Stimulated activated CD4-positive, alpha-beta T cell treated with anti-CD3 and anti-CD28 coated beads, Interleukin-2, amount 100 ng/mL, for 4 hours (primary cell): Measurements from ENCODE around the gene MRPL43.
"Not testable (repeated sequence)": the region's sequence is repeated elsewhere in the genome, so short reads cannot be mapped to it uniquely, and the experiment has no call there.

ENCODE experiments used
- DNase-seq: peaks from one replicate; pipeline ENCODE4 v3.0.0-alpha.2; 2020; ENCODE audit warnings: low read depth

MRPL43 gene

DNA sequence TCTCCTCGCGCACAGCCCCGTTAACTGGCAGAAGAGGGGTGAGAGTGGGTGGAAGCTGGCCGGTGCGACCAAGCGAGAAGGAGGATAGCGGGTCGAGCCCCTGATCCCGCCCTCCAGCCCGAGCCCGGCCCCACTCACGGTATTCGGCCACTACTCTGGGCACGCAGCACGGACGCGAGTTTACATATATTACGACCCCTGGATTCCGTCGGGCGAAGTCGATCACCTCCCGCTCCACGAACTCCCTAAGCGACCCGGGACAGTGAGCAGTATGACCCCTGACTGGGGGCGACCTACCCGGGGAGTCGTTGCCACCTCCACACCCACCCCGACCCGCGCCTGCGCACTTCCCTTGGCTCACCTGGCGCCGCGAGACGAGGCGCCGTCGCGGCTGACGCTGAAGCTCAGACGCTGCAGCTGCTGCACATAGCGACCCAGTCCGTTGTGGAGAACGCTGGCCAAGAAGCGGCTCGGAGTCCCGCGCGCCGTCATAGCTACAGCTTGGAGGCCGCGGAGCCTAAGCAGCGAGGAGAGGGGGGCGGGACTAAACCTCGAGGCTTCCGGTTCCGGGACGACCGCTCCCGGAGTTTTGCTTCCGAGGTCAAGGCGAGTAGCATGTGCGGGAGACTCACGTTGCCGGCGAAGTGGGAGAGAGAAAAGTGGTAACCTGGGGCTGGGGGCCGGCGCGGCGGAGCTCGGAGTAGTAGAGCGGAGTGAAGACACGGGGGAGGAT is at the start of gene MRPL43, which contains the start of gene TWNK:
MRPL43 (minus strand) TSS at position 546 of the 733 bp plus-strand sequence; CDS start at position 492, 54 bp downstream.
TWNK (plus strand) TSS at position 592 of the 733 bp plus-strand sequence. CDS start 668 bp downstream, outside the sequence.
- DNase-seq = peak; percentile 82

DNA sequence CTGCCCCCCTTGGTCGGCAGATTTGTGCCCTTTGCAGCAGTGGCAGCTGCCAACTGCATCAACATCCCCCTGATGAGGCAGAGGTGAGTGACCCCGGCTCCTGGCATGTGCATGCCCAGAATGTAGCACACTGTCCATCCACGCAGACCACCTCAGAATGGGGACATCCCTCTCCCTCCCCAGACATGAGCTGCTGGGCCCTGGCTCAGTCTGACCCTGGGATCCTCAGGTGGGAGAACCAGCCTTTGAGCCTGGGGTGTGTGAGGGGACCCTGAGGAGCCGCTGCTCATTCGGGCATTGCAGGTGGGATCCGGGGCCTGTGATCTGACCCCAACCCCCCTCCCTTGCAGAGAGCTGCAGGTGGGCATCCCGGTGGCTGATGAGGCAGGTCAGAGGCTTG is 49.4 kb upstream of the MRPL43 start:
- DNase-seq = no peak

DNA sequence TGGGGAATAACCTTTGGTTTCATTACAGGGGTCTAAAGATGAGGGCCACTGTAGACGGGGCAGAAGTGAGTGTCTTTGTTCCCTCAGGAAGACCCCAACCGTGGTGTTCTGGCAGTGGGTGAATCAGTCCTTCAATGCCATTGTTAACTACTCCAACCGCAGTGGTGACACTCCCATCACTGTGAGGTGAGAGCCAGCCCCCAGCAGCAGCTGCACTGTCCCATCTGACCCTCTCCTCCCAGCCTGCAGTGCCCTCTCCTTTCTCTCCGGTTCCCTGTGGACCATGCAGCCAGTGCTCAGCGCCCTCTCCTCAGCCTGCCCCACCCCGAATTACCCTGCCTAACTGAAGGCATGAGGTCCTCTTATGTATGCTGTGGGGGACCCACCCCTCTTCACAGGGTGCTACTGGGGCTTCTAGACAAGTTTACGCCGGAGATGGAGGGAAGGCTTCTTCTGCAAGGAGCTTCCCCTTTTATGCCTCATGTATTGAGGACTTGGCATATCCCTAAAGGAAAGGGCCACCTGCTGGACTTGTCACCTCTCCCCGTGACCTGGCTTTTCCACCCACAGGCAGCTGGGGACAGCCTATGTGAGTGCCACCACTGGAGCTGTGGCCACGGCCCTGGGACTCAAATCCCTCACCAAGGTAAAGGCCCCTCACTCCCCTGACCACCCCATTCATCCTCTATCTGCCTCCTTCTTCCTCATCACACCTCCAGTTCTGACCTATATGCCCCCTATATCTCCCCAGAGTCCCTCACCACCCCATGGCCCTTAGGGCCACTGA is 48.8 kb upstream of the MRPL43 start:
- DNase-seq = no peak

GRCh38 chr10:101035314-101035713 is 48.0 kb upstream of the MRPL43 start:
- no peak for DNase-seq

- not testable (repeated sequence) for DNase-seq
Observed at GRCh38 chr10:101034404-101034803, 47.1 kb upstream of the MRPL43 start.

GRCh38 chr10:101033276-101033675 is 46.0 kb upstream of the MRPL43 start:
- DNase-seq = no peak

DNA sequence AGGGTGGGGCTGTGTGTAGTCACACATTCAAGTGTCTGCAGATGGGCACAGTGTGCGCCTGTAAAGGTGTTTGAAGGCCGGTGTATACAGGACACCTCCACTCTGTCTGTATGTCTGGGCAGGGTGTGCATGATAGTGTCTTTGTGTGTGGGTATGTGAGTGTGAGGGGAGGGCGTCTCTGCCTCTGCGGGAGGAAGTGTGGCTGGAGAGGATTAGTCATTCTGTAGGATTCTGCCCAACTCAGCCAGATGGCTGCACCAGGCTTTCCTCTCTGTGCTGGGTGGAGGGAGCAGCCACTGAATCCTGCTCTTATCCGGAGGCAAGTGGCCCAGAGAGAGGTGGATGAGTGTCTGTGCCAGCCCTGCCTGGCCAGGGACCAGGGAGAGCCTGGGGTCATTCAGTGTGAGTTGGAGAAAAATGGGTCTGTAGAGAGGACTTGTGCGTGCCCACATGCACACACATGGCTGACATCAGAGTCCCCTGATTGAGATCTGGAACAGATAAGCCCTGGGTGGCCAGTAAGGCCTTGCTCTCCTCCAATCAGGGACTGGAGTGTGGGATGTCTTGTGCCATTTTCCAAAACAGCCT is 45.4 kb upstream of the MRPL43 start:
- DNase-seq = peak; percentile 59

GRCh38 chr10:101031796-101032636 is 44.7 kb upstream of the MRPL43 start:
- DNase-seq = peak; percentile 70

- DNase-seq = peak; percentile 95
Observed at GRCh38 chr10:101031128-101031795, 44.0 kb upstream of the MRPL43 start, which contains the start of the genes PDZD7 and SFXN3. TSS of gene PDZD7 (minus strand) at chr10:101031129. CDS start at chr10:101030219, 910 bp downstream. TSS of gene SFXN3 (plus strand) at chr10:101031234. CDS start at chr10:101034695, 3,461 bp downstream.

DNA sequence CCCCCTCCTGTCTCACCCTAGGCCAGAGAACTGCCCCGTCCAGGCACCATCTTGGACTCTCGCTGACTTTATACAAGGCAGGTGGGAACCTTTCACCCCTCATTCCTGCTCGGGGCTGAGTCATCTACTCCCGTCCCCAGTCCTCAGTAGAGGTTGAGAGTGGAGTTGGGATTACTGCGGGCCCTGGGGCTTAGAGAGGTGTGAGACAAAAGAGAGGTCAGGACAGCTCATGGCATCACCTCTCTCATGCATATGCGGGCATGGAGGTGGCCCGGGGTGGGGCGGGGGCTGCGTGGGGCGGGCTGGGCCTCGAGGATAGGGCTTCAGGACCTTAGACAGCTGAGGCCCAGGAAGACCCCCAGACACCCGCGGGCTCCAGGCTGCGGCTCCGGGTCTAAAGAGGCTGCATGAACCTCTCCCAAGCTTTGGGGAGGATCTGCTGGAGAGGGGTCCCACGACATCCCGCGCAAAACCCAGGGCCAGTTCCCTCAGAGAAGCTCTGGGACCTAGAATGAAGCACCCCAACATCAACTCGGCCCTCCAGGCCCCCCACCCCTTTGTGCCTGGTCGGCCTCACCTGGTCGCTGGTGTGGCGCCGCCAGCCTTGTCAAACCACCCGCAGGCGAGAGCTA is 43.3 kb upstream of the MRPL43 start:
- no peak for DNase-seq

- no peak for DNase-seq
Observed at GRCh38 chr10:101029520-101030295, 42.4 kb upstream of the MRPL43 start.

DNA sequence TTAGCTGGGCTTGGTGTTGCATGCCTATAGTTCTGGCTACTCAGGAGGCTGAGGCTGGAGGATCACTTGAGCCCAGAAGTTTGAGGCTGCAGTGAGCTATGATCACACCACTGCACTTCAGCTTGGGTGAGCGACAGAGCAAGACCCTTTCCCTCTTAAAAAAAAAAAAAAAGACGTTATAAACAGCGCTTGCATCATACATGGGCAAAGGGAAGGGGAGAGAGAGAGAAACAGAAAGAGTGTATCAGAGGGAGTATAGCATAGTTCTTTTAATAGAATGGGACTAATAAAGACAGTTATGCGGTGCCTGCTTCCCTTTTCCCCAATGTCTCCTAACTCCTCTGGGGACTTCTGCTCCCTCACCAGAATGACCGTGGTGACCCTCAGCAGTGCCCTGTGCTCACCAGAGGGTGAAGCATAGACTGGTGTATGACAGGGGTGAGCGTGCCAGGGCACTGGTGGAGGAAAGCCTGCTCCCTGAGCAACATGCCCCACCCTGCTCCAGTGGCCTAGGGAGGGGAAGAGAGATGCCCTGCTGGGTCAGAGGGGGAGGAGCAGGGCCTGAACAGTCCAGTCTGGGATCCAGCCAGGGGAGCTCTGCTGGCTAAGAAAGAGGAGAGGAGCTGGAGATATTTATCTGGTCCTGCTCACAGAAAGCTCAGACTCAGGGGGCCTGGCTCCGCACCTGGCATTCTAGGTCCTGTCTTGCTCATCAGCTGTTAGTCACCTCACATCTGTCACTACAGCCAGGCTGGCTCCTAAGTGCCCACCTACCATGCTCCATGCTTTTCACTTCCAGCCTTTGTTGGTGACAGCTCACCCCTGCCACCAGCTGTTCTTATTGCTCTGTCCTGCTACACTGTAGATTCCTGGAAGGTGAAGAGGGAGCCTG is 41.4 kb upstream of the MRPL43 start:
- no peak for DNase-seq

- no peak for DNase-seq
Observed at GRCh38 chr10:101027106-101027720, 39.9 kb upstream of the MRPL43 start.

- no peak for DNase-seq
Observed at GRCh38 chr10:101022967-101023705, 35.8 kb upstream of the MRPL43 start.

GRCh38 chr10:101021692-101022251 is 34.5 kb upstream of the MRPL43 start:
- no peak for DNase-seq

DNA sequence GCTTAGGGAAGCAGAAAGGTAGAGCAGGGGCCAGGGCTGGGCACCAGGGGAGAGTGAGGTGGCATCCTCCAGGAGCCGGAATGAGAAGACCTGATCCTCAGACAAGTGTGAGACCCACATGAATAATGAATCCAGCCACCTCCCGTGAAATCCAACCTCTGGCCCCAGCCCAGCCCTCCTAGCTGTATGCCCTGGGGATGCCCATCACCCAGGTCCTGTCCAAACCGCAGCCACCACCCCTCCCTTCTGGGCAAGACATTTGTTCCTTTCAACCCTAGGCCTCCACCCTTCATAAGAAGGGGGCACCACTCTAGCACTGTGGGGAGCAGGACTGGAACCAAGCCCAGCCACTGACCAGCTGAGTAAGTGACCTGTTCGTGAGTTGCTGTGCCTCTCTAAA is 33.9 kb upstream of the MRPL43 start:
- DNase-seq = no peak

DNA sequence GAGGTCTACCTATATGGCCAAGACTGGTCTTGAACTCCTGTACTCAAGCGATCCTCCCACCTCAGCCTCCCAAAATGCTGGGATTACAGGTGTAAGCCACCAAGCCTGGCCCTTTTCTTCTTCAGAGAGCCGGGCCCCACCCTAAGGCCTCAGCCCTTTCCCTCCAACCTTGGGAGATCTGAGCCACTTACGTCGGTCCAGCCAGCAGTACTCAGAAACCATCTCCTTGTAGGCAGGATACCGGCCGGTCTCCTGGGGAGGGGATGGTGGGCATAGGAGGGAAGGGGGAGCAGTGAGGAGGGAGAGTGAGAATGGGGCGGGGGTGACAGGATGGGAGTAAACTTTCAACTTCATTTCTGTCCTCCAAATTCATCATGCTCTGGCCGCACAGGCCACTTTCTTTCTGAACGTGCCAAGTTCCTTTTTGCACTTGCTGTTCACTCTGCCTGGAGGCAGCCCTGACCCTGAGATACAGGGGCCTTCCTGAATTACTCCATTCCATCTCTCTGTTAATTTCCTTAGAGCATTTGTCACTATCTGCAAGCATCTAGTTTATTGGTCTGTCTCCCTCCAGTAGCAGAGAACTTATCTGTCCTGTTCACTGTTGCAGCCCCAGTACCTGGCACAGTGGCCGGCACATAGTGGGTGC is 33.3 kb upstream of the MRPL43 start:
- no peak for DNase-seq
